ENCODE results near the gene SRPRB. TPM values are rescaled to one million over a fixed set of nuclear protein-coding genes. Genes with fewer than 3 reads are reported as not detected.

SRPRB gene
- total RNA-seq, 2 donors from 2014 or later, result 35.7 to 42.6 TPM

- intact Hi-C loops (cut with DNase I), result no loop called here
- DNase-seq (ENCODE audit: low spot score), result no peak
These were observed 50.7 kb downstream of the SRPRB start for GRCh38 chr3:133856316-133856715.

GRCh38 chr3:133857767-133858166 lies 52.2 kb downstream of the SRPRB start:
- DNase-seq (ENCODE audit: low spot score), result peak; percentile 36
- intact Hi-C loops (cut with DNase I), result no loop called here

- peak; percentile 41 for DNase-seq (ENCODE audit: low spot score)
- intact Hi-C loops (cut with DNase I), result no loop called here
These were observed 54.0 kb downstream of the SRPRB start for GRCh38 chr3:133859381-133860234.

- intact Hi-C loops (cut with DNase I), result no loop called here
These were observed 54.9 kb downstream of the SRPRB start for GRCh38 chr3:133860519-133860918.

GRCh38 chr3:133862161-133862560 lies 56.5 kb downstream of the SRPRB start:
- no peak for DNase-seq (ENCODE audit: low spot score)
- intact Hi-C loops (cut with DNase I), result no loop called here

More at GRCh38 chr3:133860519-133860918, 54.9 kb downstream of the SRPRB start:
- no peak for DNase-seq (ENCODE audit: low spot score)

- DNase-seq (ENCODE audit: low spot score), result no peak
- intact Hi-C loops (cut with DNase I), result no loop called here
These were observed 58.3 kb downstream of the SRPRB start for GRCh38 chr3:133863911-133864310.

- DNase-seq (ENCODE audit: low spot score), result no peak
- intact Hi-C loops (cut with DNase I), result no loop called here
These were observed 59.0 kb downstream of the SRPRB start for GRCh38 chr3:133864616-133865015.

- intact Hi-C loops (cut with DNase I), result no loop called here
- no peak for DNase-seq (ENCODE audit: low spot score)
These were observed 59.7 kb downstream of the SRPRB start for GRCh38 chr3:133865136-133865855.

- DNase-seq (ENCODE audit: low spot score), result no peak
- intact Hi-C loops (cut with DNase I), result no loop called here
These were observed 60.5 kb downstream of the SRPRB start for GRCh38 chr3:133866141-133866540.

GRCh38 chr3:133868186-133868585 lies 62.6 kb downstream of the SRPRB start:
- DNase-seq (ENCODE audit: low spot score), result no peak
- intact Hi-C loops (cut with DNase I), result no loop called here

- intact Hi-C loops (cut with DNase I), result no loop called here
- no peak for DNase-seq (ENCODE audit: low spot score)
These were observed 63.3 kb downstream of the SRPRB start for GRCh38 chr3:133868758-133869475.

- intact Hi-C loops (cut with DNase I), result no loop called here
- DNase-seq (ENCODE audit: low spot score), result peak; percentile 44
These were observed 64.0 kb downstream of the SRPRB start for GRCh38 chr3:133869586-133869985.

GRCh38 chr3:133870822-133871221 lies 65.2 kb downstream of the SRPRB start:
- intact Hi-C loops (cut with DNase I), result no loop called here
- DNase-seq (ENCODE audit: low spot score), result peak; percentile 58

Other genes starting within 250 kb of the SRPRB start
- 100 to 1,000 TPM; 124 to 160 TPM for gene CDV3, start 232.1 kb upstream of the SRPRB start, total RNA-seq
- 10 to 100 TPM; 16.6 to 17.7 TPM for gene TOPBP1, start 143.9 kb upstream of the SRPRB start, total RNA-seq
- gene TF, start 59.4 kb upstream of the SRPRB start, total RNA-seq, result 1 to 10 TPM; 1.0 to 2.8 TPM
- gene RAB6B, start 90.1 kb downstream of the SRPRB start, total RNA-seq, result 1 to 10 TPM; 6.9 to 8.9 TPM
- gene SLCO2A1, start 224.1 kb downstream of the SRPRB start, total RNA-seq, result 100 to 1,000 TPM in 1 of 2 donors, 10 to 100 TPM in 1; 87.8 to 102 TPM

Measured in posterior vena cava (tissue), 2 donors.